Right lung (tissue), 5 donors: ENCODE results near the gene UBAC2. TPM values are rescaled to one million over a fixed set of nuclear protein-coding genes. Genes with fewer than 3 reads are reported as not detected.

ENCODE experiments used
- DNase-seq, 2 donors: peaks; one replicate each; pipeline ENCODE4 v3.0.0-alpha.2; 2013
- polyA plus RNA-seq, 5 donors: library from polyadenylated mRNA; unstranded; fragments of 120-200 nt; gene quantifications; one replicate each; pipeline versions ENCODE4 v1.2.1 to v1.2.3, GENCODE V29; 2013; ENCODE audit warnings: inconsistent platforms in 1 of 5, low replicate concordance in 1 of 5; ENCODE audit not compliant: insufficient read length in 5 of 5, insufficient read depth in 1 of 5

Gene UBAC2
- polyA plus RNA-seq, 5 donors = 65.7 to 73.6 (median 69.7) TPM

- DNase-seq = no peak
Observed at GRCh38 chr13:99267927-99268326, 67.3 kb downstream of the UBAC2 start.

GRCh38 chr13:99268822-99269221, 68.2 kb downstream of the UBAC2 start:
- no peak for DNase-seq

GRCh38 chr13:99269627-99270241, 69.1 kb downstream of the UBAC2 start:
- no peak for DNase-seq

- no peak for DNase-seq
Observed at GRCh38 chr13:99270518-99270917, 69.9 kb downstream of the UBAC2 start.

GRCh38 chr13:99271249-99271648, 70.6 kb downstream of the UBAC2 start:
- DNase-seq = no peak

GRCh38 chr13:99272481-99272880, 71.8 kb downstream of the UBAC2 start:
- no peak for DNase-seq

- no peak for DNase-seq
Observed at GRCh38 chr13:99273128-99273527, 72.5 kb downstream of the UBAC2 start.

- DNase-seq = no peak
Observed at GRCh38 chr13:99275093-99275469, 74.4 kb downstream of the UBAC2 start.

GRCh38 chr13:99276706-99277105, 76.1 kb downstream of the UBAC2 start:
- no peak for DNase-seq

- no peak for DNase-seq
Observed at GRCh38 chr13:99277629-99278028, 77.0 kb downstream of the UBAC2 start.

- DNase-seq = no peak
Observed at GRCh38 chr13:99278200-99278599, 77.5 kb downstream of the UBAC2 start.

- no peak for DNase-seq
Observed at GRCh38 chr13:99278843-99279242, 78.2 kb downstream of the UBAC2 start.

- DNase-seq = no peak
Observed at GRCh38 chr13:99279637-99280036, 79.0 kb downstream of the UBAC2 start.

GRCh38 chr13:99280166-99280565, 79.5 kb downstream of the UBAC2 start:
- DNase-seq = no peak

- DNase-seq = no peak
Observed at GRCh38 chr13:99281811-99282263, 81.2 kb downstream of the UBAC2 start.

- DNase-seq = no peak
Observed at GRCh38 chr13:99282264-99283231, 81.9 kb downstream of the UBAC2 start.

GRCh38 chr13:99285432-99286182, 85.0 kb downstream of the UBAC2 start:
- DNase-seq = no peak

- no peak for DNase-seq
Observed at GRCh38 chr13:99287551-99287950, 86.9 kb downstream of the UBAC2 start.

GRCh38 chr13:99288089-99288488, 87.4 kb downstream of the UBAC2 start:
- DNase-seq = no peak

- DNase-seq = no peak
Observed at GRCh38 chr13:99289271-99289670, 88.6 kb downstream of the UBAC2 start.

GRCh38 chr13:99289674-99290337, 89.2 kb downstream of the UBAC2 start:
- no peak for DNase-seq

GRCh38 chr13:99290894-99291293, 90.2 kb downstream of the UBAC2 start:
- no peak for DNase-seq
